H1 (cell line): ENCODE results near the gene ADCY3. TPM values are rescaled to one million over a fixed set of nuclear protein-coding genes. Genes with fewer than 3 reads are reported as not detected.

ENCODE experiments used
- CTCF ChIA-PET: fragments of 300-600 bp; sonication (Branson Sonifier 250); formaldehyde crosslinking; loops from one replicate; lab custom pipeline; 2021; ENCODE audit not compliant: partially characterized antibody; lab: Charles Lee
- POLR2A ChIA-PET: fragments of 300-600 bp; sonication (Branson Sonifier 250); formaldehyde crosslinking; loops from one replicate; lab custom pipeline; 2021; ENCODE audit warnings: inconsistent platforms; ENCODE audit not compliant: partially characterized antibody; lab: Charles Lee
- DNase-seq, 2 experiments: peaks; one replicate each; pipeline versions ENCODE4 v3.0.0 to v3.0.0-alpha.2; 2010 to 2022; ENCODE audit warnings: low spot score in 2 of 2, low read depth in 1 of 2, mixed read lengths in 1 of 2
- FAIRE-seq: peaks from 2 replicates; lab custom pipeline; 2011; peaks lifted over from hg19 to GRCh38; lab: Jason Lieb, UNC
- H2AFZ ChIP-seq: 2 replicates; pipeline ENCODE4 v1.8.1; 2012; ENCODE audit warnings: low read length, inconsistent platforms
- H2AK5ac ChIP-seq: 2 replicates; pipeline ENCODE4 v1.6.1; 2013; ENCODE audit warnings: low read depth, low read length
- H2BK120ac ChIP-seq: replicated peaks from 2 replicates; pipeline ENCODE3; 2013; ENCODE audit warnings: low read depth, low read length, inconsistent platforms
- H2BK12ac ChIP-seq: 2 replicates; pipeline ENCODE4 v1.6.1; 2013; ENCODE audit warnings: low read depth, low read length
- H2BK15ac ChIP-seq: 2 replicates; pipeline ENCODE4 v1.6.1; 2013; ENCODE audit warnings: low read length
- H2BK20ac ChIP-seq: 2 replicates; pipeline ENCODE4 v1.6.1; 2013; ENCODE audit warnings: low read length
- H2BK5ac ChIP-seq: 2 replicates; pipeline ENCODE4 v1.6.1; 2013; ENCODE audit warnings: low read depth, low read length
- H3K14ac ChIP-seq: 2 replicates; pipeline ENCODE4 v1.6.1; 2013; ENCODE audit warnings: inconsistent platforms; ENCODE audit not compliant: insufficient read length
- H3K18ac ChIP-seq: 2 replicates; pipeline ENCODE4 v1.6.1; 2013; ENCODE audit warnings: low read length; ENCODE audit errors: extremely low read depth
- H3K23ac ChIP-seq: 2 replicates; pipeline ENCODE4 v1.6.1; 2013; ENCODE audit warnings: inconsistent platforms; ENCODE audit not compliant: insufficient read length
- H3K23me2 ChIP-seq: 2 replicates; pipeline ENCODE4 v1.6.1; 2013; ENCODE audit warnings: low read depth, low read length
- H3K27ac ChIP-seq: 2 replicates; pipeline ENCODE4 v1.6.1; 2011; ENCODE audit warnings: low read depth, low read length, inconsistent platforms
- H3K27me3 ChIP-seq, 4 experiments: replicated peaks in 1 of 4; 1 replicate in 1 of 4; 2 replicates in 3 of 4; pipeline versions ENCODE4 v1.6.1 to v1.8.1; 2011 to 2013; ENCODE audit warnings: low read length in 3 of 4, mild to moderate bottlenecking in 3 of 4, inconsistent platforms in 2 of 4, mixed read lengths in 2 of 4, moderate library complexity in 1 of 4; ENCODE audit not compliant: control insufficient read depth in 3 of 4, insufficient read depth in 3 of 4; ENCODE audit errors: extremely low read depth in 1 of 4
- H3K36me3 ChIP-seq, 4 experiments: 2 replicates each; pipeline versions ENCODE4 v1.6.1 to v1.8.1; 2011 to 2013; ENCODE audit warnings: mild to moderate bottlenecking in 4 of 4, low read length in 3 of 4, moderate library complexity in 2 of 4, control low read depth in 1 of 4, inconsistent platforms in 1 of 4; ENCODE audit not compliant: insufficient read depth in 4 of 4, control insufficient read depth in 2 of 4
- H3K4ac ChIP-seq: replicated peaks from 2 replicates; pipeline ENCODE3; 2013; ENCODE audit warnings: low read length, low read depth, mixed read lengths, inconsistent platforms; ENCODE audit not compliant: insufficient read length
- H3K4me1 ChIP-seq, 4 experiments: replicated peaks in 1 of 4; 1 replicate in 1 of 4; 2 replicates in 3 of 4; pipeline versions ENCODE4 v1.6.1 to v1.8.1; 2011 to 2013; ENCODE audit warnings: low read length in 3 of 4, inconsistent platforms in 2 of 4, mixed read lengths in 1 of 4; ENCODE audit not compliant: insufficient read depth in 4 of 4, control insufficient read depth in 3 of 4
- H3K4me2 ChIP-seq, 2 experiments: 2 replicates each; pipeline versions ENCODE4 v1.6.1 to v1.8.1; 2011 to 2013; ENCODE audit warnings: low read depth in 2 of 2, low read length in 2 of 2, control low read depth in 1 of 2, inconsistent platforms in 1 of 2, mild to moderate bottlenecking in 1 of 2; ENCODE audit not compliant: insufficient read depth in 1 of 2
- H3K4me3 ChIP-seq, 4 experiments: fragments of 200-600, 300-600 bp in 1 of 4; sonication (generic), shearing (Covaris generic), sonication (Bioruptor Twin) in 1 of 4; 2 replicates each; pipeline versions ENCODE4 v1.5.1 to v1.8.1; 2011 to 2016; ENCODE audit warnings: low read length in 4 of 4, low read depth in 3 of 4, control low read depth in 2 of 4, inconsistent platforms in 2 of 4, mild to moderate bottlenecking in 2 of 4, mixed read lengths in 1 of 4, moderate library complexity in 1 of 4; ENCODE audit not compliant: insufficient read depth in 2 of 4; ENCODE audit errors: extremely low read depth in 1 of 4
- H3K56ac ChIP-seq: replicated peaks from 2 replicates; pipeline ENCODE3; 2013; ENCODE audit warnings: low read depth, mild to moderate bottlenecking, mixed read lengths, low read length, inconsistent platforms; ENCODE audit not compliant: insufficient read length
- H3K79me1 ChIP-seq: 2 replicates; pipeline ENCODE4 v1.6.1; 2013; ENCODE audit warnings: low read depth, low read length, control low read depth
- H3K79me2 ChIP-seq, 2 experiments: 2 replicates each; pipeline versions ENCODE4 v1.6.1 to v1.8.1; 2012 to 2013; ENCODE audit warnings: low read length in 2 of 2, mild to moderate bottlenecking in 2 of 2, inconsistent platforms in 1 of 2; ENCODE audit not compliant: insufficient read depth in 2 of 2, control insufficient read depth in 1 of 2
- H3K9ac ChIP-seq, 4 experiments: replicated peaks in 1 of 4; 1 replicate in 1 of 4; 2 replicates in 3 of 4; pipeline versions ENCODE4 v1.6.1 to v1.8.1; 2011 to 2013; ENCODE audit warnings: low read depth in 3 of 4, low read length in 3 of 4, control low read depth in 2 of 4, mild to moderate bottlenecking in 2 of 4, moderate library complexity in 2 of 4, inconsistent platforms in 1 of 4; ENCODE audit errors: extremely low read depth in 1 of 4
- H3K9me3 ChIP-seq, 2 experiments: 2 replicates each; pipeline versions ENCODE4 v1.6.1 to v1.8.1; 2012 to 2013; ENCODE audit warnings: mild to moderate bottlenecking in 2 of 2, moderate library complexity in 2 of 2, control low read depth in 1 of 2, inconsistent platforms in 1 of 2, low read depth in 1 of 2, low read length in 1 of 2, mixed read lengths in 1 of 2; ENCODE audit not compliant: insufficient read depth in 2 of 2
- H4K20me1 ChIP-seq, 2 experiments: replicated peaks in 1 of 2; 2 replicates each; pipeline versions ENCODE3 to v1.8.1; 2011 to 2013; ENCODE audit warnings: inconsistent platforms in 2 of 2, low read length in 2 of 2, mild to moderate bottlenecking in 1 of 2; ENCODE audit not compliant: insufficient read depth in 2 of 2, control insufficient read depth in 1 of 2
- H4K5ac ChIP-seq: 2 replicates; pipeline ENCODE4 v1.6.1; 2013; ENCODE audit warnings: low read length, low read depth, mixed read lengths, inconsistent platforms; ENCODE audit not compliant: insufficient read length
- H4K8ac ChIP-seq: 2 replicates; pipeline ENCODE4 v1.8.0; 2013; ENCODE audit warnings: mild to moderate bottlenecking, moderate library complexity, low read length, inconsistent platforms; ENCODE audit not compliant: insufficient read depth; ENCODE audit errors: extremely low read depth
- H4K91ac ChIP-seq: replicated peaks from 2 replicates; pipeline ENCODE3; 2013; ENCODE audit warnings: low read length, mixed read lengths, inconsistent platforms; ENCODE audit not compliant: insufficient read length
- ATF2 ChIP-seq: IDR thresholded peaks from 2 replicates; pipeline ENCODE4 v1.6.1; 2012; ENCODE audit warnings: low read length, inconsistent platforms
- BACH1 ChIP-seq: IDR thresholded peaks from 2 replicates; pipeline ENCODE4 v1.6.1; 2012; ENCODE audit warnings: low read length, improper control_type of control experiment
- CEBPB ChIP-seq: IDR thresholded peaks from 2 replicates; pipeline ENCODE4 v1.6.1; 2012; ENCODE audit warnings: low read depth, low read length
- EGR1 ChIP-seq: IDR thresholded peaks from 2 replicates; pipeline ENCODE4 v1.6.1; 2011; ENCODE audit warnings: low read depth, low read length, borderline replicate concordance
- EZH2 ChIP-seq: fragments of 200-600 bp; sonication (generic); IDR thresholded peaks from 2 replicates; pipeline ENCODE4 v1.7.1; 2012; ENCODE audit warnings: low read depth, mild to moderate bottlenecking, moderate library complexity, low read length, inconsistent platforms; ENCODE audit not compliant: severe bottlenecking
- JUND ChIP-seq: IDR thresholded peaks from 2 replicates; pipeline ENCODE4 v1.6.1; 2011; ENCODE audit warnings: mild to moderate bottlenecking, improper control_type of control experiment, low read length
- RFX5 ChIP-seq: IDR thresholded peaks from 2 replicates; pipeline ENCODE4 v1.6.1; 2011; ENCODE audit warnings: low read depth, low read length, improper control_type of control experiment, borderline replicate concordance
- SAP30 ChIP-seq: fragments of 300-600 bp; sonication (generic); IDR thresholded peaks from 2 replicates; pipeline ENCODE4 v1.7.1; 2012; ENCODE audit warnings: low read length, moderate library complexity, mild to moderate bottlenecking, inconsistent platforms; ENCODE audit not compliant: insufficient read depth, insufficient replicate concordance
- SIX5 ChIP-seq: IDR thresholded peaks from 2 replicates; pipeline ENCODE4 v1.6.1; 2011; ENCODE audit warnings: mild to moderate bottlenecking, low read depth, low read length
- SP4 ChIP-seq: IDR thresholded peaks from 2 replicates; pipeline ENCODE4 v1.6.1; 2012; ENCODE audit warnings: low read length, inconsistent platforms
- SUZ12 ChIP-seq: fragments of 200-600 bp; sonication (generic); IDR thresholded peaks from 2 replicates; pipeline ENCODE4 v1.6.1; 2012; ENCODE audit warnings: mild to moderate bottlenecking, inconsistent platforms, low read length, moderate library complexity, mixed read lengths
- TBP ChIP-seq: IDR thresholded peaks from 2 replicates; pipeline ENCODE4 v1.6.1; 2011; ENCODE audit warnings: low read depth, low read length, improper control_type of control experiment
- WGBS, 2 experiments: shearing (Covaris generic) in 1 of 2; methylation state at CpG; one replicate each; pipeline versions ENCODE4 v1.1.6 to v1.1.7; 2013 to 2015; ENCODE audit warnings: low lambda C conversion rate in 2 of 2, mixed read lengths in 2 of 2, inconsistent platforms in 1 of 2, low coverage in 1 of 2, missing lambda C conversion rate in 1 of 2; ENCODE audit not compliant: insufficient replicate concordance in 2 of 2, insufficient coverage in 1 of 2, insufficient read length in 1 of 2; ENCODE audit errors: extremely low coverage in 1 of 2, missing lambda C conversion rate in 1 of 2; 5-methylcytosine and 5-hydroxymethylcytosine counted together
- polyA plus RNA-seq, 7 experiments: library from polyadenylated mRNA; depleted of rRNA in 3 of 7; stranded (reverse) in 5 of 7; unstranded in 2 of 7; fragments of >200 nt in 5 of 7; fragments of 200-250 nt in 2 of 7; gene quantifications; 1 replicate in 5 of 7; 2 replicates in 1 of 7; 4 replicates in 1 of 7; pipeline versions ENCODE4 v1.2.1 to v1.2.3, GENCODE V29; 2011 to 2013; ENCODE audit warnings: missing spikeins in 2 of 7, mixed read lengths in 2 of 7
- total RNA-seq: library from RNA; stranded (reverse); fragmentation: NEBNext Ultra II Directional; extraction: Animal tissue kit (Norgen Biotek cat#: 25700); gene quantifications from 2 replicates; pipeline ENCODE4 v1.2.1, GENCODE V29; 2021

The ADCY3 gene
- total and polyA plus RNA-seq, 2 of the 8 experiments (the other 6 are each of a cell fraction or from before 2014, with no cell fraction given), result 45.1 to 52.9 TPM

DNA sequence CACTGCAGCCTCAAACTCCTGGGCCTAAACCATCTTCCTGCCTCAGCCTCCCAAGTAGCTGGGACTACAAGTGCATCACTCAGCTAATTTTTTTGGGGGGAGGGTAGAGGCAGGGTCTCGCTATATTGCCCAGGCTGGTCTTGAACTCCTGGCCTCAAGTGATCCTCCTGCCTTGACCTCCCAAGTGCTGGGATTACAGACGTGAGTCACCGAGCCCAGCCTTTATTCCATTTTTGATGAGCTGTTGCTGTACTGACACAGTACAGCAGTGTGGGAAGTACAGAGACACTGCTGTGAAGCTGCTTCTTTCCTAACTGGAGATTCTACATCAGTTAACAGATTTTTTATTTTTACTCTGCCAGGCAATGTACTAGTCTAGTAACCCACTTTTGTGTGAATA lies 145.7 kb downstream of the ADCY3 start:
- Histone ChIP-seq H3K79me2 (no peaks in the 10 kb centered on the region), H3K18ac (no peak overlapping the region), H3K56ac (no peak overlapping the region), H4K5ac (no peak overlapping the region), H3K36me3 (no peaks in the 10 kb centered on the region), H2BK12ac (no peak overlapping the region), H3K79me1 (no peaks in the 10 kb centered on the region), H3K9me3 (peaks cover 0 to 2% of the 10 kb centered on the region in 2 experiments; a peak in 1 of 4 replicates), H3K4me2 (no peak overlapping the region), H2AK5ac (no peak overlapping the region), H3K4me3 (no peak overlapping the region), H2AFZ (no peak overlapping the region), H3K14ac (no peak overlapping the region), H4K8ac (no peak overlapping the region), H3K23ac (no peak overlapping the region), H2BK5ac (no peak overlapping the region), H3K4me1 (peaks cover 0 to 5% (median 1%) of the 10 kb centered on the region in 4 experiments; a peak in 3 of 7 replicates), H2BK15ac (no peak overlapping the region), H3K23me2 (no peaks in the 10 kb centered on the region; the same call in 1 of the 2 replicates), H3K27me3 (no peaks in the 10 kb centered on the region), H4K91ac (no peak overlapping the region), H2BK120ac (no peak overlapping the region), H3K27ac (no peak overlapping the region), H3K9ac (no peak overlapping the region), H2BK20ac (no peak overlapping the region), H3K4ac (no peak overlapping the region), H4K20me1 (no peaks in the 10 kb centered on the region)
- FAIRE-seq (no peak), DNase-seq (no peak)
- ChIA-PET CTCF (interaction anchor here (0.9 to 1.4 kb wide), 5 partner anchors 9 to 161 kb away, joined by 3 to 6 read pairs (median 5); no protein-coding TSS in a partner anchor), POLR2A (interaction anchor here (1.1 to 3.9 kb wide), 2 partner anchors 12 to 18 kb away, joined by 3 to 22 read pairs; partner anchors contain the start of genes CENPO and PTRHD1)
- 94% methylated on average over 3 of the region's 3 CpGs; no CpG with 5 or more reads in 1 of the 2 experiments for WGBS, 2 experiments
- TF ChIP-seq SAP30 (no peak), SIX5 (no peak), EGR1 (no peak), JUND (no peak), SP4 (no peak), SUZ12 (no peak), CEBPB (no peak), EZH2 (no peak), BACH1 (no peak), TBP (no peak), RFX5 (no peak), ATF2 (no peak)
